Effector memory CD8-positive, alpha-beta T cell (primary cell): ENCODE measurements around the gene PDE4B.

Source experiments
- ATAC-seq: fragments of 150-1000 bp; cut with Tn5 transposase; replicated peaks from 2 replicates; pipeline ENCODE4 v1.10.0; 2021; ENCODE audit warnings: mild to moderate bottlenecking, moderate library complexity
- DNase-seq, 3 experiments: peaks; one replicate each; pipeline ENCODE4 v3.0.0; 2021
- H3K27ac Mint-ChIP-seq, 2 donors: one replicate each; pipeline ENCODE4 v1.8.0; 2022; ENCODE audit warnings: mild to moderate bottlenecking in 2 of 2, mixed read lengths in 2 of 2, moderate library complexity in 2 of 2
- H3K27me3 Mint-ChIP-seq, 2 donors: one replicate each; pipeline ENCODE4 v1.8.0; 2022; ENCODE audit warnings: mixed read lengths in 2 of 2
- H3K36me3 Mint-ChIP-seq: one replicate; pipeline ENCODE4 v1.8.0; 2022; ENCODE audit warnings: mild to moderate bottlenecking, moderate library complexity, mixed read lengths; ENCODE audit not compliant: insufficient read depth
- H3K4me1 Mint-ChIP-seq, 2 donors: one replicate each; pipeline ENCODE4 v1.8.0; 2022; ENCODE audit warnings: low read depth in 2 of 2, mixed read lengths in 2 of 2
- H3K4me3 Mint-ChIP-seq, 2 donors: one replicate each; pipeline ENCODE4 v1.8.0; 2022; ENCODE audit warnings: mild to moderate bottlenecking in 2 of 2, mixed read lengths in 2 of 2, moderate library complexity in 2 of 2
- H3K9me3 Mint-ChIP-seq, 2 donors: one replicate each; pipeline ENCODE4 v1.8.0; 2022; ENCODE audit warnings: mixed read lengths in 2 of 2

PDE4B gene

DNA sequence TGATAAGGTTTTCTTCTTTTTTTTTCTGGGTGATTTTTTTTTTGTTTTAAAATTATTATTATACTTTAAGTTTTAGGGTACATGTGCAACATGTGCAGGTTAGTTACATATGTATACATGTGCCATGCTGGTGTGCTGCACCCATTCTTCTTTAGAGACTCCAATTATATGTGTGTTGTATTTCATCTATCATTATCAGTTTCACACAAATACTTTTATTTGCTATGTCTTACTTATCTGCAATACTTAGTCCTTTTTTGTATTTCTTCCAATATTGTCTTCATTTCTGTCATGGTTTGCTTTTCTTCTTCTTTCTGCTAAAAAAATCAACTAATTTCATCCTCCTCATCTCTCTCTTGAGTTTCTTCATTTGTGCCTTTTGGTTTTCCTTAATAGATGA is 3.9 kb upstream of the PDE4B start:
- H3K9me3 Mint-ChIP-seq: peaks cover 0 to 8% of the 10 kb centered on the region in 2 donors
- H3K27ac Mint-ChIP-seq: no peak overlapping the region
- no peak for DNase-seq
- H3K36me3 Mint-ChIP-seq: no peaks in the 10 kb centered on the region
- peaks cover 16 to 23% of the 10 kb centered on the region in 2 donors for H3K27me3 Mint-ChIP-seq
- no peak for ATAC-seq
- H3K4me3 Mint-ChIP-seq: no peak overlapping the region
- no peaks in the 10 kb centered on the region for H3K4me1 Mint-ChIP-seq

- no peaks in the 10 kb centered on the region for H3K4me1 Mint-ChIP-seq
- H3K4me3 Mint-ChIP-seq: no peak overlapping the region
- DNase-seq (no peak), ATAC-seq (no peak)
- peaks cover 0 to 9% of the 10 kb centered on the region in 2 donors for H3K9me3 Mint-ChIP-seq
- no peaks in the 10 kb centered on the region for H3K36me3 Mint-ChIP-seq
- H3K27ac Mint-ChIP-seq: no peak overlapping the region
- H3K27me3 Mint-ChIP-seq: peaks cover 38 to 49% of the 10 kb centered on the region in 2 donors
Measured at GRCh38 chr1:65791396-65791795, 1.3 kb upstream of the PDE4B start.

GRCh38 chr1:65791801-65792668 is 660 bp upstream of the PDE4B start:
- Mint-ChIP-seq H3K27me3 (peaks cover 38 to 49% of the 10 kb centered on the region in 2 donors), H3K27ac (no peak overlapping the region), H3K4me1 (no peaks in the 10 kb centered on the region), H3K4me3 (no peak overlapping the region), H3K36me3 (no peaks in the 10 kb centered on the region), H3K9me3 (peaks cover 0 to 9% of the 10 kb centered on the region in 2 donors)
- DNase-seq (no peak), ATAC-seq (no peak)

GRCh38 chr1:65793359-65793732 is 651 bp downstream of the PDE4B start:
- no peak overlapping the region for H3K27ac Mint-ChIP-seq
- ATAC-seq: no peak
- H3K4me3 Mint-ChIP-seq: no peak overlapping the region
- no peaks in the 10 kb centered on the region for H3K4me1 Mint-ChIP-seq
- H3K9me3 Mint-ChIP-seq: peaks cover 0 to 9% of the 10 kb centered on the region in 2 donors
- peaks cover 38 to 49% of the 10 kb centered on the region in 2 donors for H3K27me3 Mint-ChIP-seq
- H3K36me3 Mint-ChIP-seq: no peaks in the 10 kb centered on the region
- DNase-seq: no peak

DNA sequence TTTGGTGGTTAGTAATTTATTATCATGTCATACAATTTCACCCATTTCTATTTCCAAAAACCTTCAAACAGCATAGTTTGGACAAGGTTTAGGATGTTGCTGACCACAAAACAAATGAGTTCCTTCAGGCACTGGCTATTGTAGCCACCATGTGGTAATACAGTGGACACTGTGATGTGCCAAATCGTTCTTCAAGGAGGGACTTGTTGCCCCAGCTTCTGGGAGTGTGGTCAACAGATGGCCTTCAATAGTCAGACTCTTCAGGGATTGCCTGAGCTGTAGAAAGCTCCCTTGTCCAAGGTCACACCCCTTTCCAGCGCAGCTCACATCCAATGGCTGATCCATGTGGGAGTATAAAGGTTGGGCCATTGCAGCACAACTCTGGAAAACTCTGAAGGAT is 2.6 kb downstream of the PDE4B start:
- ATAC-seq (no peak), DNase-seq (no peak)
- H3K4me1 Mint-ChIP-seq: no peaks in the 10 kb centered on the region
- peaks cover 0 to 6% of the 10 kb centered on the region in 2 donors for H3K9me3 Mint-ChIP-seq
- H3K36me3 Mint-ChIP-seq: no peaks in the 10 kb centered on the region
- H3K4me3 Mint-ChIP-seq: no peak overlapping the region
- peaks cover 38 to 49% of the 10 kb centered on the region in 2 donors for H3K27me3 Mint-ChIP-seq
- H3K27ac Mint-ChIP-seq: no peak overlapping the region

- Mint-ChIP-seq H3K27ac (no peak overlapping the region), H3K4me3 (no peak overlapping the region), H3K4me1 (no peaks in the 10 kb centered on the region), H3K27me3 (peaks cover 13 to 27% of the 10 kb centered on the region in 2 donors), H3K9me3 (no peaks in the 10 kb centered on the region), H3K36me3 (no peaks in the 10 kb centered on the region)
- ATAC-seq: no peak
- no peak for DNase-seq
Measured at GRCh38 chr1:65799601-65800000, 6.9 kb downstream of the PDE4B start.

DNA sequence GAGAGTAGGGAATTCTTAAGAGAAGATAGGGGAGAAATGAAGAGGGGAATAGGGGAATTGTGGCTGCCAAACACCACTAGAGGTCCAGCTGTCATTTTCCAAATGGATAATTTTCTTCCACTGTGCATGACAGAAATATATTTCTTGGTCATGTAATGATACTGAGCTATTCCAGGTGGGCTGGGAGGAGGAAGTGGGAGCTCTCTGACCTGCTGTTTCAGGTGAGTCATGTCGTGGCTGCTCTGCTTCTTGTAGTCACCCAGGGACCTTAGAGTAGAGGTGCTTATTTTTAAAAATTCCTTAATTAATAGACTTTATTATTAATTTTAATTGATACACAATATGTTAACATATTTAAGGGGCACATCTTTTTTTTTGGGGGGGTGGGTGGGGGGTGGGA is 11.9 kb downstream of the PDE4B start:
- DNase-seq: no peak
- H3K27ac Mint-ChIP-seq: no peak overlapping the region
- H3K9me3 Mint-ChIP-seq: no peaks in the 10 kb centered on the region
- H3K4me3 Mint-ChIP-seq: no peak overlapping the region
- H3K4me1 Mint-ChIP-seq: no peaks in the 10 kb centered on the region
- peaks cover 0 to 29% of the 10 kb centered on the region in 2 donors for H3K27me3 Mint-ChIP-seq
- ATAC-seq: no peak
- H3K36me3 Mint-ChIP-seq: no peaks in the 10 kb centered on the region

- Mint-ChIP-seq H3K9me3 (no peaks in the 10 kb centered on the region), H3K4me3 (no peak overlapping the region), H3K4me1 (peaks cover 4% of the 10 kb centered on the region in 2 donors), H3K36me3 (no peaks in the 10 kb centered on the region), H3K27me3 (peaks cover 0 to 18% of the 10 kb centered on the region in 2 donors), H3K27ac (peak overlapping the region in 1 of 2 donors; percentile 73)
- peak; percentile 58 for ATAC-seq
- DNase-seq: no peak
Measured at GRCh38 chr1:65812065-65812464, 19.4 kb downstream of the PDE4B start.

- H3K4me3 Mint-ChIP-seq: no peak overlapping the region
- H3K27ac Mint-ChIP-seq: no peak overlapping the region
- peaks cover 0 to 6% of the 10 kb centered on the region in 2 donors for H3K27me3 Mint-ChIP-seq
- no peaks in the 10 kb centered on the region for H3K36me3 Mint-ChIP-seq
- ATAC-seq (no peak), DNase-seq (no peak)
- no peaks in the 10 kb centered on the region for H3K9me3 Mint-ChIP-seq
- H3K4me1 Mint-ChIP-seq: peaks cover 4% of the 10 kb centered on the region in 2 donors
Measured at GRCh38 chr1:65813956-65814355, 21.3 kb downstream of the PDE4B start.

GRCh38 chr1:65814752-65815151 is 22.1 kb downstream of the PDE4B start:
- Mint-ChIP-seq H3K36me3 (no peaks in the 10 kb centered on the region), H3K9me3 (no peaks in the 10 kb centered on the region), H3K4me3 (no peak overlapping the region), H3K4me1 (peaks cover 4% of the 10 kb centered on the region in 2 donors), H3K27ac (no peak overlapping the region), H3K27me3 (peaks cover 0 to 6% of the 10 kb centered on the region in 2 donors)
- ATAC-seq (no peak), DNase-seq (no peak)

- Mint-ChIP-seq H3K4me1 (no peaks in the 10 kb centered on the region), H3K27ac (no peak overlapping the region), H3K9me3 (no peaks in the 10 kb centered on the region), H3K27me3 (peaks cover 0 to 6% of the 10 kb centered on the region in 2 donors), H3K36me3 (no peaks in the 10 kb centered on the region), H3K4me3 (no peak overlapping the region)
- no peak for ATAC-seq
- no peak for DNase-seq
Measured at GRCh38 chr1:65817891-65818290, 25.2 kb downstream of the PDE4B start.

- H3K9me3 Mint-ChIP-seq: no peaks in the 10 kb centered on the region
Measured at GRCh38 chr1:65818966-65819365, 26.3 kb downstream of the PDE4B start.

DNA sequence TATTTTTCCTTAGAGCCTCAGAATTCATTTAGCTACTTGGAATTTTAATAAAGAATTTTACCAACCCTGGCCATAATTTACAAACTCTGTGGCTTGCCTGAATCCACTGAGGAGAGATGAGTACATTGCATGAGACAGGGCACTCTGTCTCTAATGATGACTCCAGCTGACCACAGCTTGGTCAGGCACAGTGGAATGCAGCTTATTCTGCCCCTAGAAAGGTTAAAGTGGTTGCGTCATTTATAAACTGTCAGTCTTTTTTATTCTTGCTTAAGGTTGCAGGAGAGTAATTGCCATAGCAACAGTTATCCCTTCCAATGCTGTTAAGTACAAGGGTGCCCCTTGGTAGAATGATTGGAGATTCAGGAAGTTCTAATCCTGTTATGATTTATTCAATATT is 28.3 kb downstream of the PDE4B start:
- no peak for ATAC-seq
- Mint-ChIP-seq H3K9me3 (no peaks in the 10 kb centered on the region), H3K4me1 (no peaks in the 10 kb centered on the region), H3K4me3 (no peak overlapping the region), H3K27me3 (peaks cover 0 to 6% of the 10 kb centered on the region in 2 donors), H3K27ac (no peak overlapping the region), H3K36me3 (no peaks in the 10 kb centered on the region)
- no peak for DNase-seq

More at GRCh38 chr1:65818966-65819365, 26.3 kb downstream of the PDE4B start:
- DNase-seq (no peak), ATAC-seq (no peak)
- Mint-ChIP-seq H3K36me3 (no peaks in the 10 kb centered on the region), H3K4me1 (no peaks in the 10 kb centered on the region), H3K4me3 (no peak overlapping the region), H3K27me3 (peaks cover 0 to 6% of the 10 kb centered on the region in 2 donors), H3K27ac (no peak overlapping the region)

DNA sequence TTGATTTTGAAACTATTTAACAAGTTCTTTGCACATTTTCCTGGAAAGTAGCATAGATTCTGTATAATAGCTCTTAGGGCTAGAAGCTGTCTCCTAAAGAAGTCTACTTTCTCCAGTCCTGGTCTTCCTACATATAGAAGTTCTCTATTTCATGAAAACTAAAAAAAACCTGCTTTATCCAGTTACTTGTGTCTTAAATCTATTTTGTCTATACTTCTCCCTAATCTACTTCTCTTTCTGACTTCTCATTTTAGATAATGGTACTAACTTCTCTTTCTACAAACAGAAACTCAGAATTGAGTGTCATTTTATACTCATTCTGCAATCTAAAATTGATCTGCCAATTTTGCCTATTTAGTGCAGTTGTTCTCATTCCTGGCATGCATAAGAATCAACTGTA is 28.7 kb downstream of the PDE4B start:
- H3K36me3 Mint-ChIP-seq: no peaks in the 10 kb centered on the region
- no peak for ATAC-seq
- H3K27me3 Mint-ChIP-seq: peaks cover 0 to 6% of the 10 kb centered on the region in 2 donors

More for the DNA sequence above, 28.7 kb downstream of the PDE4B start:
- no peaks in the 10 kb centered on the region for H3K9me3 Mint-ChIP-seq
- H3K4me1 Mint-ChIP-seq: no peaks in the 10 kb centered on the region
- DNase-seq: no peak
- H3K27ac Mint-ChIP-seq: no peak overlapping the region
- no peak overlapping the region for H3K4me3 Mint-ChIP-seq
